ENCODE measurements around the gene NFATC2. TPM values are rescaled to one million over a fixed set of nuclear protein-coding genes. Genes with fewer than 3 reads are reported as not detected.

Gene NFATC2
- total and polyA plus RNA-seq, 2 of the 4 experiments (the other 2 are of a cell fraction), result 0.18 to 0.38 TPM

- TF ChIP-seq USF2 (IDR thresholded peaks at IDR 0.05; ENCODE audit: low read depth, low read length) (no peak), CEBPB (IDR thresholded peaks at IDR 0.05; ENCODE audit: low read depth, low read length) (no peak)
Measured at GRCh38 chr20:51347831-51348230, 194.7 kb downstream of the NFATC2 start (continued).

GRCh38 chr20:51346686-51347485 is 195.6 kb downstream of the NFATC2 start:
- H4K20me1 ChIP-seq (ENCODE audit: insufficient read depth, low read length), result no peaks in the 10 kb centered on the region
- H2BK5ac ChIP-seq (ENCODE audit: low read depth, low read length, poor library complexity, severe bottlenecking), result no peak overlapping the region
- intact Hi-C loops (cut with micrococcal nuclease) (no loop called here), in situ Hi-C loops (cut with MboI; ENCODE audit: low sequenced_read_pairs) (no loop called here), dilution Hi-C loops (cut with HindIII; ENCODE audit: low sequenced_read_pairs, unreplicated experiment) (no loop called here)
- no peaks in the 10 kb centered on the region for H3K9me3 ChIP-seq (ENCODE audit: control insufficient read depth, insufficient read depth, low read length)
- WGBS, 2 experiments (ENCODE audit: extremely low coverage in 2 of 2, insufficient read length in 1 of 2), result 80% methylated on average over 6 of the region's 8 CpGs; no CpG with 5 or more reads in 1 of the 2 experiments
- H3K9me1 ChIP-seq (ENCODE audit: insufficient read depth, low read length), result peaks cover 35% of the 10 kb centered on the region
- no peak overlapping the region for H3K4me3 ChIP-seq (ENCODE audit: insufficient read depth, low read depth, low read length)
- TF ChIP-seq CTCF (conservative IDR thresholded peaks at IDR 0.05; ENCODE audit: low read depth, low read length), result no peak
- TF ChIP-seq RCOR1 (IDR thresholded peaks at IDR 0.05; ENCODE audit: insufficient replicate concordance, low read length), result peak; percentile 70
- TF ChIP-seq BHLHE40 (IDR thresholded peaks at IDR 0.05; ENCODE audit: low read depth, low read length), result peak; percentile 64
- TF ChIP-seq FOS (IDR thresholded peaks at IDR 0.05; ENCODE audit: low read depth, low read length), result peak; percentile 56
- no peak overlapping the region for H2BK15ac ChIP-seq (ENCODE audit: low read depth, low read length)
- H3K4ac ChIP-seq (ENCODE audit: low read depth, low read length), result peak overlapping the region; percentile 31; the same call in 1 of the 2 replicates
- no peak overlapping the region for H3K18ac ChIP-seq (ENCODE audit: low read depth, low read length)
- H2AK9ac ChIP-seq (replicated peaks; ENCODE audit: low read depth, low read length, poor library complexity), result no peak overlapping the region
- H2AK5ac ChIP-seq (ENCODE audit: low read depth, low read length), result peak overlapping the region; percentile 33; the same call in 1 of the 2 replicates
- peak overlapping the region; percentile 25 for H2AFZ ChIP-seq (replicated peaks; ENCODE audit: low read length, poor library complexity)
- no peaks in the 10 kb centered on the region for H3K36me3 ChIP-seq (ENCODE audit: control insufficient read depth, insufficient read depth, low read length)
- H3K9ac ChIP-seq (ENCODE audit: low read depth, low read length), result no peak overlapping the region
- no peak overlapping the region; the same call in 1 of the 2 replicates for H2BK120ac ChIP-seq (ENCODE audit: low read depth, low read length)
- no peak overlapping the region; the same call in 1 of the 2 replicates for H2BK20ac ChIP-seq (ENCODE audit: low read depth, low read length)
- ChIA-PET CTCF (interaction anchor here (0.6 kb wide), 1 partner anchor 569 kb away, joined by 3 read pairs; no protein-coding TSS in a partner anchor), POLR2A (ENCODE audit: unreplicated experiment) (no interaction called here)
- H3K4me1 ChIP-seq (ENCODE audit: control insufficient read depth, insufficient read depth, low read length), result peaks cover 26% of the 10 kb centered on the region
- peaks cover 0 to 24% of the 10 kb centered on the region in 2 experiments; a peak in 1 of 4 replicates for H3K79me1 ChIP-seq (ENCODE audit: low read depth in 1 of 2, low read length in 2 of 2)
- H4K5ac ChIP-seq (ENCODE audit: low read depth, low read length), result no peak overlapping the region
- ATAC-seq (ENCODE audit: low read depth), result no peak
- BruUV-seq (replicated peaks), result no TSS peak
- no peak overlapping the region; the same call in 1 of the 2 replicates for H4K91ac ChIP-seq (ENCODE audit: insufficient read depth, low read depth, low read length)
- no peak overlapping the region for H3K14ac ChIP-seq (replicated peaks; ENCODE audit: low read depth, low read length)
- no peak overlapping the region for H3K4me2 ChIP-seq (ENCODE audit: low read depth, low read length)
- H4K8ac ChIP-seq (ENCODE audit: low read depth in 2 of 2, low read length in 2 of 2), result no peak overlapping the region; a peak in 1 of 4 replicates
- no peaks in the 10 kb centered on the region for H3K27me3 ChIP-seq (ENCODE audit: control insufficient read depth, insufficient read depth, low read length)
- DNase-seq, result peak; percentile 83
- H3K23ac ChIP-seq (ENCODE audit: low read depth, low read length), result no peak overlapping the region
- no peak overlapping the region for H3K27ac ChIP-seq (ENCODE audit: insufficient read depth, low read length)
- H3K56ac ChIP-seq (ENCODE audit: extremely low read depth, insufficient read depth, low read length), result no peak overlapping the region

All from IMR-90 (cell line).